Neural progenitor cell (in vitro differentiated cells): ENCODE measurements around the gene LRRTM4. TPM values are rescaled to one million over a fixed set of nuclear protein-coding genes. Genes with fewer than 3 reads are reported as not detected.

Experiments used
- DNase-seq: peaks from one replicate; pipeline ENCODE4 v3.0.0-alpha.2; 2016; ENCODE audit warnings: low spot score
- H2AFZ ChIP-seq: fragments of 200-600 bp; sonication (generic); replicated peaks from 2 replicates; pipeline ENCODE4 v1.6.1; 2016; ENCODE audit warnings: antibody characterized with exemption
- H3F3A ChIP-seq: fragments of 200-600 bp; sonication (generic); 2 replicates; pipeline ENCODE4 v1.6.1; 2016; ENCODE audit warnings: antibody characterized with exemption, low read depth
- H3K27ac ChIP-seq: fragments of 200-600 bp; sonication (generic); 2 replicates; pipeline ENCODE4 v1.5.1; 2016; ENCODE audit warnings: mild to moderate bottlenecking
- H3K27me3 ChIP-seq: fragments of 200-600 bp; sonication (generic); 2 replicates; pipeline ENCODE4 v1.6.1; 2016; ENCODE audit warnings: mild to moderate bottlenecking, moderate library complexity
- H3K36me3 ChIP-seq: fragments of 200-600 bp; sonication (generic); 2 replicates; pipeline ENCODE4 v1.5.1; 2016
- H3K4me1 ChIP-seq: fragments of 200-600 bp; sonication (generic); 2 replicates; pipeline ENCODE4 v1.6.1; 2016; ENCODE audit warnings: mixed run types
- H3K4me2 ChIP-seq: fragments of 200-600 bp; sonication (generic); 2 replicates; pipeline ENCODE4 v1.6.1; 2016
- H3K4me3 ChIP-seq: fragments of 200-600 bp; sonication (generic); 2 replicates; pipeline ENCODE4 v1.5.1; 2016
- H3K79me2 ChIP-seq: fragments of 200-600 bp; sonication (generic); 2 replicates; pipeline ENCODE4 v1.6.1; 2016; ENCODE audit warnings: low read depth
- H3K9ac ChIP-seq: fragments of 200-600 bp; sonication (generic); 2 replicates; pipeline ENCODE4 v1.6.1; 2016
- H3K9me3 ChIP-seq: fragments of 200-600 bp; sonication (generic); 2 replicates; pipeline ENCODE4 v1.5.1; 2016; ENCODE audit warnings: low read depth
- H4K20me1 ChIP-seq: fragments of 200-600 bp; sonication (generic); 2 replicates; pipeline ENCODE4 v1.6.1; 2016; ENCODE audit warnings: low read depth
- H3K27ac Mint-ChIP-seq: 3 replicates; pipeline ENCODE4 v1.8.0; 2021; ENCODE audit warnings: mixed read lengths
- H3K27me3 Mint-ChIP-seq: 2 replicates; pipeline ENCODE4 v1.8.0; 2022; ENCODE audit warnings: low read depth, mild to moderate bottlenecking, inconsistent platforms, moderate library complexity, mixed read lengths; ENCODE audit not compliant: insufficient read depth
- H3K36me3 Mint-ChIP-seq: 3 replicates; pipeline ENCODE4 v1.8.0; 2021; ENCODE audit warnings: mixed read lengths
- H3K4me1 Mint-ChIP-seq: 3 replicates; pipeline ENCODE4 v1.8.0; 2021; ENCODE audit warnings: mixed read lengths
- H3K4me3 Mint-ChIP-seq: 3 replicates; pipeline ENCODE4 v1.8.0; 2021; ENCODE audit warnings: mild to moderate bottlenecking, moderate library complexity, mixed read lengths
- H3K9me3 Mint-ChIP-seq: 3 replicates; pipeline ENCODE4 v1.8.0; 2020; ENCODE audit warnings: mixed read lengths
- EZH2 ChIP-seq: fragments of 200-600 bp; sonication (generic); IDR thresholded peaks from 2 replicates; pipeline ENCODE4 v1.6.1; 2017; ENCODE audit warnings: antibody characterized with exemption, mild to moderate bottlenecking, moderate library complexity
- EZH2phosphoT487 ChIP-seq: fragments of 200-600 bp; sonication (generic); IDR thresholded peaks from 2 replicates; pipeline ENCODE4 v1.6.1; 2017; ENCODE audit warnings: antibody characterized with exemption
- total RNA-seq: library from RNA; depleted of rRNA; stranded (reverse); fragments of >200 nt; gene quantifications from 2 replicates; pipeline ENCODE4 v1.2.3, GENCODE V29; 2015; ENCODE audit warnings: low replicate concordance
- TF ChIP-seq, protein P1 (sequence below): fragments of 200-600 bp; sonication (generic); IDR thresholded peaks from 2 replicates; pipeline ENCODE4 v1.5.1; 2017; ENCODE audit warnings: antibody characterized with exemption, mild to moderate bottlenecking

LRRTM4 gene
- total RNA-seq, 1 donor from 2014 or later = 20.4 TPM

DNA sequence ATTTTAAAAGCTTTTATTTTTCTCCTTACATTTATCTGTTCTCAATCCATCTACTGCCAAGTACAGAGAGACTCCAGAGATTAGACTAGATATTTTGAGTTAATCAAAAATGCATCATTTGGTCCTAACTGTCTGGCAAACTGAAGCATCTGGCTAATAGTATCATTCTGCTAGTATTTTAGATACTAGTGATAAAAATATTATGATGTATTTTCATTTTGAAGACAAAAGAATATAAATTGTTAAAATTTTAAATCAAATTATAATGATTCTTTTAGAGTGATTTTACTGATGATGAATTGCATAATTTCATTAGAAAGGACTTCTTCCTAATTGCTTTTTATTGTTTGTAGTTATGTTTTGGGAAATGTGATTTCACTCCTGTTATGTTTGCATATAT lies 584.0 kb downstream of the LRRTM4 start:
- H3K4me1 Mint-ChIP-seq = no peaks in the 10 kb centered on the region
- H3K4me3 Mint-ChIP-seq = no peak overlapping the region
- H3K36me3 Mint-ChIP-seq = no peaks in the 10 kb centered on the region

DNA sequence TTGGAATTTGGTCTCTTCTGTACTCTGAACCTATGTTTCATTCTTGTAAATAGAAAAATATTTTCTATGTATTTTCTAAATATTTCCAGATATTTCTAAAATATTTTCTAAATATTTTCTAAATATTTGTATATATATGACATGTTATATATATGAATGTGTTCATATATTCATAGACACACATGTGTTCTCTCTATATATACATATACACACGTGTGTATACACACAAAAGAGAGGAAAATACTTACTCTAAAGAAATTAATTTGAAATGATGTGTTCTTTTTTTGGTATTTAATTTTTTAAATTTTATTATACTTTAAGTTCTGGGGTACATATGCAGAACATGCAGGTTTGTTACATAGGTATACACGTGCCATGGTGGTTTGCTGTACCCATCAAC lies 589.6 kb downstream of the LRRTM4 start:
- TF ChIP-seq EZH2phosphoT487 (no peak), EZH2 (no peak)
- TF ChIP-seq, protein P1, sequence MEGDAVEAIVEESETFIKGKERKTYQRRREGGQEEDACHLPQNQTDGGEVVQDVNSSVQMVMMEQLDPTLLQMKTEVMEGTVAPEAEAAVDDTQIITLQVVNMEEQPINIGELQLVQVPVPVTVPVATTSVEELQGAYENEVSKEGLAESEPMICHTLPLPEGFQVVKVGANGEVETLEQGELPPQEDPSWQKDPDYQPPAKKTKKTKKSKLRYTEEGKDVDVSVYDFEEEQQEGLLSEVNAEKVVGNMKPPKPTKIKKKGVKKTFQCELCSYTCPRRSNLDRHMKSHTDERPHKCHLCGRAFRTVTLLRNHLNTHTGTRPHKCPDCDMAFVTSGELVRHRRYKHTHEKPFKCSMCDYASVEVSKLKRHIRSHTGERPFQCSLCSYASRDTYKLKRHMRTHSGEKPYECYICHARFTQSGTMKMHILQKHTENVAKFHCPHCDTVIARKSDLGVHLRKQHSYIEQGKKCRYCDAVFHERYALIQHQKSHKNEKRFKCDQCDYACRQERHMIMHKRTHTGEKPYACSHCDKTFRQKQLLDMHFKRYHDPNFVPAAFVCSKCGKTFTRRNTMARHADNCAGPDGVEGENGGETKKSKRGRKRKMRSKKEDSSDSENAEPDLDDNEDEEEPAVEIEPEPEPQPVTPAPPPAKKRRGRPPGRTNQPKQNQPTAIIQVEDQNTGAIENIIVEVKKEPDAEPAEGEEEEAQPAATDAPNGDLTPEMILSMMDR = no peak
- no peak overlapping the region for H3K27ac ChIP-seq
- H4K20me1 ChIP-seq = no peaks in the 10 kb centered on the region
- H3K4me1 Mint-ChIP-seq = peaks cover 5% of the 10 kb centered on the region
- peaks cover 4% of the 10 kb centered on the region for H3K27me3 Mint-ChIP-seq
- H3K27ac Mint-ChIP-seq = no peak overlapping the region
- DNase-seq = no peak
- no peaks in the 10 kb centered on the region for H3K27me3 ChIP-seq
- H3K79me2 ChIP-seq = no peaks in the 10 kb centered on the region
- H3K4me1 ChIP-seq = no peaks in the 10 kb centered on the region
- H3K4me3 Mint-ChIP-seq = no peak overlapping the region
- no peak overlapping the region for H3K9ac ChIP-seq
- no peak overlapping the region for H3K4me3 ChIP-seq
- H3K36me3 Mint-ChIP-seq = no peaks in the 10 kb centered on the region
- H2AFZ ChIP-seq = no peak overlapping the region
- no peaks in the 10 kb centered on the region for H3F3A ChIP-seq
- no peak overlapping the region for H3K4me2 ChIP-seq
- H3K9me3 Mint-ChIP-seq = peaks cover 2% of the 10 kb centered on the region
- no peaks in the 10 kb centered on the region for H3K36me3 ChIP-seq
- H3K9me3 ChIP-seq = no peaks in the 10 kb centered on the region

More for the DNA sequence above, 584.0 kb downstream of the LRRTM4 start:
- H3K27ac ChIP-seq = no peak overlapping the region
- no peaks in the 10 kb centered on the region for H3K36me3 ChIP-seq
- no peaks in the 10 kb centered on the region for H3F3A ChIP-seq
- DNase-seq = no peak
- no peaks in the 10 kb centered on the region for H3K27me3 ChIP-seq
- H2AFZ ChIP-seq = no peak overlapping the region
- no peaks in the 10 kb centered on the region for H3K79me2 ChIP-seq
- H3K4me1 ChIP-seq = no peaks in the 10 kb centered on the region
- H3K9ac ChIP-seq = no peak overlapping the region
- H3K4me2 ChIP-seq = no peak overlapping the region
- no peak overlapping the region for H3K4me3 ChIP-seq
- no peak for TF ChIP-seq EZH2phosphoT487
- TF ChIP-seq, protein P1 = no peak
- peaks cover 2% of the 10 kb centered on the region for H3K9me3 Mint-ChIP-seq
- no peaks in the 10 kb centered on the region for H4K20me1 ChIP-seq
- no peaks in the 10 kb centered on the region for H3K27me3 Mint-ChIP-seq
- no peaks in the 10 kb centered on the region for H3K9me3 ChIP-seq
- no peak overlapping the region for H3K27ac Mint-ChIP-seq

DNA sequence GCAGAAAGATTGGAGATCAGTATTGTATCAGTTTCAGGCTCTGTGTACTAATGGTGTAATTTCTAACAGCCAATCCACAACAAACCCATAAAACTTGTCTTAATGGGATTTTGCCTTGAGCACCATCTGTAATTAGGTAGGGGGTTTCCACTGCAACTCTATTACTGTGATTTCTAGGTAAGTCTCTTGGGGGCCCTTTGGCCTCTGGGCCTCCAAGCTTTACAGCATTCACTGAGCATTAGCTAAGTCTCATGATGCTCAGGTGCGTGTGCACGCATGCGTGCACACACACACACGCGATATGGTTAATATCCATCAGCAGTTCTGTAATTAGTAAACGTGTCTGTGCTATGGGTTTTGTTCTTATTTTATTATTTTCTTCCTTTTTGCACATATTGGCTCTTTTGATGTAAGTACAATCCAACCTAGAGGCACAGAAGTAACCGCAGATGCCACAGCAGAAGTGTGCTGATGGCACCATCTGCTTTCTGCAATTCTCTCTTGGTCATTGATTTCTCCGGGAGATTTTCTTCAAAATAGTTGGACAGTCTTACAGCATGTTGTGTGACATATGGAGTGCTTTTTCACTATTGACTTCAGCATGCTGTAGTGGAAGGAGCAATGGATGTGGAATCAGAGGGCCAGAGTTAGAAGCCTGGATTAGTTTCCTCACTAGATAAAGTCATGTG lies 592.0 kb downstream of the LRRTM4 start:
- Histone ChIP-seq H3K4me2 (no peak overlapping the region), H3K4me1 (peaks cover 6% of the 10 kb centered on the region), H3F3A (no peaks in the 10 kb centered on the region), H2AFZ (no peak overlapping the region), H4K20me1 (no peaks in the 10 kb centered on the region), H3K9ac (no peak overlapping the region), H3K4me3 (no peak overlapping the region), H3K9me3 (no peaks in the 10 kb centered on the region), H3K79me2 (no peaks in the 10 kb centered on the region), H3K36me3 (no peaks in the 10 kb centered on the region), H3K27me3 (no peaks in the 10 kb centered on the region), H3K27ac (no peak overlapping the region)
- no peaks in the 10 kb centered on the region for H3K9me3 Mint-ChIP-seq
- H3K4me3 Mint-ChIP-seq = no peak overlapping the region
- H3K27me3 Mint-ChIP-seq = peaks cover 4% of the 10 kb centered on the region
- no peaks in the 10 kb centered on the region for H3K36me3 Mint-ChIP-seq
- no peak overlapping the region for H3K27ac Mint-ChIP-seq
- no peak for DNase-seq
- peaks cover 5% of the 10 kb centered on the region for H3K4me1 Mint-ChIP-seq
- TF ChIP-seq EZH2 (no peak), EZH2phosphoT487 (no peak)
- TF ChIP-seq, protein P1 = no peak
